PC-3 (cell line): ENCODE results near the gene EPHB1.

ENCODE experiments used
- EZH2phosphoT487 ChIP-seq: fragments of 300-600 bp; sonication (generic); IDR thresholded peaks from 2 replicates; pipeline ENCODE4 v1.6.1; 2018; ENCODE audit warnings: mild to moderate bottlenecking, antibody characterized with exemption, low read length, borderline replicate concordance
- TF ChIP-seq, protein P1 (sequence below): fragments of 300-600 bp; sonication (generic); conservative IDR thresholded peaks from 2 replicates; pipeline ENCODE4 v1.5.1; 2017; ENCODE audit warnings: antibody characterized with exemption, low read depth, mild to moderate bottlenecking, low read length

DNA sequence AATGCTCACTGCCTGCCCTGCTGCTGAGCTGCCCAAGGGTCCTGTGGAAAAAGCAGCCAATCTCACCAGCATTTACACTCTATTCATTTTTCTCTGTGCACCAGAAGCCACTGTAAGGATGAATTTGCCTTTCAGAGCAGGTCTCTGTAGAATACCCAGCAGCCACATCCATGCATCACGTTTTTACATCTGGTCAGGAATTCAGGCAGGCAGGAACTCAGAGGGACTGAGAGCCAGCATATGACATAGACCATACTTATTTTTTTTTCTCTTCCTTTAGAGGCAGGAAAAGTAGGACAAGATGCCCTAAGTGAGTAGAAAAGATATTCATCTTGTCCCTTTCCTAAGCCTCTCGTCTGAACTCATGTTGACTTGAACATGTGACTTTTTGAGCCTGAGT lies 292.7 kb downstream of the EPHB1 start:
- TF ChIP-seq, protein P1, sequence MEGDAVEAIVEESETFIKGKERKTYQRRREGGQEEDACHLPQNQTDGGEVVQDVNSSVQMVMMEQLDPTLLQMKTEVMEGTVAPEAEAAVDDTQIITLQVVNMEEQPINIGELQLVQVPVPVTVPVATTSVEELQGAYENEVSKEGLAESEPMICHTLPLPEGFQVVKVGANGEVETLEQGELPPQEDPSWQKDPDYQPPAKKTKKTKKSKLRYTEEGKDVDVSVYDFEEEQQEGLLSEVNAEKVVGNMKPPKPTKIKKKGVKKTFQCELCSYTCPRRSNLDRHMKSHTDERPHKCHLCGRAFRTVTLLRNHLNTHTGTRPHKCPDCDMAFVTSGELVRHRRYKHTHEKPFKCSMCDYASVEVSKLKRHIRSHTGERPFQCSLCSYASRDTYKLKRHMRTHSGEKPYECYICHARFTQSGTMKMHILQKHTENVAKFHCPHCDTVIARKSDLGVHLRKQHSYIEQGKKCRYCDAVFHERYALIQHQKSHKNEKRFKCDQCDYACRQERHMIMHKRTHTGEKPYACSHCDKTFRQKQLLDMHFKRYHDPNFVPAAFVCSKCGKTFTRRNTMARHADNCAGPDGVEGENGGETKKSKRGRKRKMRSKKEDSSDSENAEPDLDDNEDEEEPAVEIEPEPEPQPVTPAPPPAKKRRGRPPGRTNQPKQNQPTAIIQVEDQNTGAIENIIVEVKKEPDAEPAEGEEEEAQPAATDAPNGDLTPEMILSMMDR, result no peak
- no peak for TF ChIP-seq EZH2phosphoT487
